ENCODE data around the gene MMP24OS.

Gene MMP24OS

DNA sequence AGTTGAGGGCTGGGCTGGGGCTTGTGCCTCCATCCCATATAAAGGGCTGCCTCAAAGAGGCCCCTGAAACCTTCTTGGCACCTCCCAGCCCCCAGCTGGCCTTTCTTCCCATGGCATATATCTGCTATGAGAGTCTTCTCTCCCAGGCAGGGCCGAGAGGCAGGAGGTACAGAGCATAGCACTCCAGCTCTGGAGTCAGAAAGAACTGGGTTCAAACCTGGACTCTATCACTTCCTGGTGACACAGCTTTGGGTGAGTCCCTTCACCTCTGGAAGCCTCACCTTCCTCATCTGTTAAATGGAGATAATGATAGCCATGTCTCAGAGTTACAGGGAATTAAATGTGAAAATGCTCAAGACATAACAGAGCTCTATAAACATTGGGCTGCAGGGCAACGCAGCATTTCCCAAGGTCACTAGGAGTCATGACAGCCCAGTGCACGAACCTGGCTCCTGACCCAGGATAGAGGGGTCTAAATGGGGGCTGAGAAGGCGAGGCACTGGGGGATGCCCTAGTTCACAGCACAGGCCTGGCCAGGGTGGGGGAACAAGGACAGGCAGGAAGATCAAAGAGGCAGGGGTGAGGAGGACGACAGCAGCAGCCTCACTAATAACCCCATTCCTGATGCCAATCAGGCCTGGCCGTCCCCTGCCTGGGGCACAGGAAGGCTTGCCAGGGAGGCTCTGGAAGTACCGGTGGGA is 12.4 kb upstream of the MMP24OS start:
- Histone ChIP-seq H3K9me3 (replicated peaks in 1 of 11) (no peaks in the 10 kb centered on the region), H3K27me3 (no peaks in the 10 kb centered on the region), H3K9ac (no peak overlapping the region), H3K36me3 (no peaks in the 10 kb centered on the region), H3K4me1 (peaks cover 0 to 1% (median under 1%) of the 10 kb centered on the region in 10 experiments; a peak in 4 of 20 replicates), H3K4me3 (no peak overlapping the region), H3K4me2 (no peak overlapping the region), H3K27ac (no peak overlapping the region), H4K20me1 (peaks cover 0 to 7% (median 0%) of the 10 kb centered on the region in 11 experiments; a peak in 1 of 22 replicates)
- TF ChIP-seq Cebpa-rat (IDR thresholded peaks at IDR 0.05), result no peak

DNA sequence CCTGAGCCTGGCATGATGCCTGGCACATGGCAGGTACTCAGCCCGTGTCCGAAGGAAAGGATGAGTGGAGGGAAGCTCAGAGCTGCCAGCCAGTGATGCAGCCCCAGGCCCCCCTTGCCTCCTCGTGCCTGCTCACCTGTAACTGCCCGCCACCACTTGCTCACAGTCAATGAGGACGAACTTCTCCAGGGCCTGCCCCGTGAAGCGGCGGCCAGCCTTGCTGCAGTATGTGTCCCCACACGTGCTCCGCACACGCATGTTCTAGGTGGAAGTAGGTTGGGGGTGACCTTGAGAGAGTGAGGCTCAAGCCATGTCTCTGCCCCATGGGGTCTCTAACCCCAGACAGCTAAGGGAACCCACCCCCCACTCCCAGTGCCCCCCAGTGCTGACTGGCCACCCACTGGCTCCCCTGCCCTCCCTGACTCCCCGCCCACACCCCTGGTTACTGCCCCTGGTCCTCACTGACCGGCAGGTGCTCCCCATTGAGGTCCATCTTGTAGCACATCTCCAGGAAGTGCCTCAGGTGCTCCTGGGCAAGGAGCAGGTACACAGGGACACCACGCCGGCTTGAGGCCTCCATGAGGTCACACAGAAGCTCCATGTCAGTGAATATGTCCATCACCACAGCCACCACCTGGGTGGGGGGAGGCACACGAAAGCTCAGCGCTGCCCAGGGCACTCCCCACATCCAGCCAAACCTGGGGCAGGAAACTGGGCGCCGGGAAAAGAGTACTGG is 10.6 kb upstream of the MMP24OS start:
- H3K27me3 ChIP-seq, result no peaks in the 10 kb centered on the region
- H3K27ac ChIP-seq, result no peak overlapping the region
- H3K4me3 ChIP-seq, result no peak overlapping the region
- H3K9ac ChIP-seq, result 0 out of 22 replicates have a peak overlapping the region, but pooled peaks of 1 of the 11 experiments have one; percentile 22
- TF ChIP-seq Cebpa-rat (IDR thresholded peaks at IDR 0.05), result no peak
- H3K4me2 ChIP-seq, result no peak overlapping the region
- peaks cover 0 to 8% (median 2%) of the 10 kb centered on the region in 11 experiments; a peak in 10 of 22 replicates for H4K20me1 ChIP-seq
- H3K4me1 ChIP-seq, result peaks cover 3 to 10% (median 8%) of the 10 kb centered on the region in 10 experiments
- no peaks in the 10 kb centered on the region for H3K9me3 ChIP-seq (replicated peaks in 1 of 11)
- H3K36me3 ChIP-seq, result peaks cover 0 to 1% (median 0%) of the 10 kb centered on the region in 11 experiments; a peak in 5 of 22 replicates

DNA sequence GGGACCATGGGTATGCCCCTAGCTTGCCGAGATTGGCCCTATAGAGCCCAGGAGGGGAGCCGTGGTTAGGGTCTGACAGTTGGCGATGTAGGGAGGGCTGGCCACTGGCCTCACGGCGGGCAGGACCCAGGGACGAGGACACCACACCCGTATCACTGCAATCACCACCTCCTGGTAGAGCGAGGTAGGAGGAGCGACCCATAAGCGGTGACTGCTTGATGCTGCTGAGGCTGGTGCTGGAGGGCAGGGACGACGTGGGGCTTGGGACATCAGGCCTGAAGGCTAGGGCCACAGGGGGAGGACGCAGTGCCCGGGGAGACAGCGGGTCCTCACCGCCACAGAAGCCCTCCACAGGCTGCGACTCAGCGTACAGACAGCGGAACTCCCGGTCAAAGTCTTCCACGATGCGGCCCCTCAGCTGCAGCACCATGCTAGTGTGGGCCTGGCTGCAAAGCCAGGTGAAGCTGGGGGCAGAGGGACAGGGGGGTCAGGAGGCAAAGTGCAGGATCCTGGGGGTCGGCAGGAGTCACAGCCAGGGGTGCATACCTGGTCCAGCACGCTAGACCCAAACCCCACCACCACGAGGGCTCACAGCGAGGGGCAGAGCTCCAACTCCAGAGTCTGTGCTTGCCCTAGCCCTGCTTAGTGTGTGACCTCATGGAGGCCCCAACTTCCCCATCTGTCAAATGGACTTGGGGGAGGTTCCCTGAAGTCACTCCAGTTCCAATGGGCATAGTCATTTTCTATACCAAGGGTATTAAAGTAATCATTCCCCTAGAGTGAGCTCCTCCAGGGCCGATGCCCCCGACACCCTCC is 9.8 kb upstream of the MMP24OS start:
- TF ChIP-seq Cebpa-rat (IDR thresholded peaks at IDR 0.05), result no peak

DNA sequence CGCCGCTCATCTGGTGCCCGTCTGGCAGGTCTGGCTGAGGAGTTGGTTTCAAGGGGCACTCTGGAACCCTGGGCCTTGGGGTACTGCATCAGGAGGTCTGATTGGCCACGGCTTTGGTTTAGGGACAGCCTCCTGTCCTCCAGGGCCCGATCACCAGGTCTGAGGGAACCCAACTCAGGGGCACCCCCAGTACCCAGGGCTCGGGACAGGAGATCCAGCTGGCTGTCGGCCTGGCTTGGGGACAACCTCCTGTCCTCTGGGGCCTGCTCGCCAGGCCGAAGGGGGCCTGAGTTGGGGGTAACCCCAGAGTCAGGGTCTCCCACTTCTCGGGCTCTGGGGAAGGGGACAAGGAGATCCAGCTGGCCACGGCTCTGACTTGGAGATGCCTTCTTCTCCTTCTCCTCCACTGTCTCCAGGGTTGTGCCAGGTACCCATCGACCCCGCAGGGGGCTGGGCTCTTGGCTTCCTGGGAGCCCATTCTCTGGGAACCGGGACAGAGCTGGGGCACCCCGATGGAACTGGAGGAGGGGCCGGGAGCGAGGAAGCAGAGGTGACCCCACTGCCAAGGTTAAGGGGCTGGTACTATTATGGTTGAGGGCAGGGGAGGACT is 9.1 kb upstream of the MMP24OS start:
- H3K9me3 ChIP-seq (replicated peaks in 1 of 11), result no peaks in the 10 kb centered on the region
- no peaks in the 10 kb centered on the region for H3K27me3 ChIP-seq
- H4K20me1 ChIP-seq, result peaks cover 0 to 23% (median 9%) of the 10 kb centered on the region in 11 experiments; a peak in 13 of 22 replicates
- peaks cover 14 to 22% (median 19%) of the 10 kb centered on the region in 10 experiments for H3K4me1 ChIP-seq
- peaks cover 3 to 16% (median 13%) of the 10 kb centered on the region in 11 experiments; a peak in 18 of 22 replicates for H3K36me3 ChIP-seq
- no peak for TF ChIP-seq Cebpa-rat (IDR thresholded peaks at IDR 0.05)
- no peak overlapping the region for H3K4me3 ChIP-seq
- H3K27ac ChIP-seq, result no peak overlapping the region
- H3K4me2 ChIP-seq, result no peak overlapping the region
- H3K9ac ChIP-seq, result no peak overlapping the region

More for the DNA sequence above, 9.8 kb upstream of the MMP24OS start:
- Histone ChIP-seq H3K27me3 (no peaks in the 10 kb centered on the region), H3K4me3 (no peak overlapping the region), H3K9ac (no peak overlapping the region), H3K9me3 (replicated peaks in 1 of 11) (no peaks in the 10 kb centered on the region), H3K27ac (no peak overlapping the region), H3K4me1 (peaks cover 10 to 18% (median 16%) of the 10 kb centered on the region in 10 experiments), H3K4me2 (no peak overlapping the region), H4K20me1 (peaks cover 0 to 16% (median 9%) of the 10 kb centered on the region in 11 experiments; a peak in 12 of 22 replicates), H3K36me3 (peaks cover 0 to 9% (median 6%) of the 10 kb centered on the region in 11 experiments; a peak in 16 of 22 replicates)

GRCh38 chr20:35286077-35286898 is 8.4 kb upstream of the MMP24OS start:
- Histone ChIP-seq H3K4me2 (no peak overlapping the region), H3K27me3 (no peaks in the 10 kb centered on the region), H3K9ac (no peak overlapping the region), H3K27ac (no peak overlapping the region), H3K4me1 (peaks cover 14 to 25% (median 19%) of the 10 kb centered on the region in 10 experiments), H3K9me3 (replicated peaks in 1 of 11) (no peaks in the 10 kb centered on the region), H3K36me3 (peaks cover 9 to 23% (median 20%) of the 10 kb centered on the region in 11 experiments; a peak in 21 of 22 replicates), H4K20me1 (peaks cover 0 to 29% (median 12%) of the 10 kb centered on the region in 11 experiments; a peak in 14 of 22 replicates), H3K4me3 (no peak overlapping the region)
- TF ChIP-seq Cebpa-rat (IDR thresholded peaks at IDR 0.05), result no peak

DNA sequence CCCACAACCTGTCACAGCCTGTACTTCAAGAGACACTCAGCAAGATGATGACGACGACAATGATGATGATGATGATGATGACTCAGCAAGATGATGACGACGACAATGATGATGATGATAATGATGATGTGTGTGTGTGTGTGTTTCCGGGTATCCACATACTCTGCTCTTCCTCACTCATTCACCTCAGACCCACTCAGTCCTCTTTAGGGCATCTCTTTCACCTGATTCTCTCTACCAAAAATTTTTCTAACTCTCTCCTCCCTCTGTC is 7.8 kb upstream of the MMP24OS start:
- no peak overlapping the region for H3K4me3 ChIP-seq
- peaks cover 14 to 26% (median 19%) of the 10 kb centered on the region in 10 experiments for H3K4me1 ChIP-seq

GRCh38 chr20:35284992-35285805 is 7.3 kb upstream of the MMP24OS start:
- Histone ChIP-seq H3K4me1 (peaks cover 14 to 32% (median 19%) of the 10 kb centered on the region in 10 experiments), H3K9ac (peak overlapping the region; percentile 86 to 96 (median 93)), H3K9me3 (replicated peaks in 1 of 11) (no peaks in the 10 kb centered on the region), H3K27ac (peak overlapping the region; percentile 75 to 92 (median 86); a peak in 21 of 22 replicates), H3K27me3 (no peaks in the 10 kb centered on the region), H3K4me3 (peak overlapping the region; percentile 74 to 99 (median 94)), H3K4me2 (peak overlapping the region; percentile 86 to 99 (median 96)), H4K20me1 (peaks cover 0 to 40% (median 23%) of the 10 kb centered on the region in 11 experiments; a peak in 16 of 22 replicates), H3K36me3 (peaks cover 18 to 34% (median 31%) of the 10 kb centered on the region in 11 experiments)
- TF ChIP-seq Cebpa-rat (IDR thresholded peaks at IDR 0.05), result no peak

More for the DNA sequence above, 7.8 kb upstream of the MMP24OS start:
- Histone ChIP-seq H3K9ac (no peak overlapping the region), H3K36me3 (peaks cover 13 to 29% (median 26%) of the 10 kb centered on the region in 11 experiments), H4K20me1 (peaks cover 0 to 34% (median 17%) of the 10 kb centered on the region in 11 experiments; a peak in 15 of 22 replicates), H3K27me3 (no peaks in the 10 kb centered on the region), H3K4me2 (no peak overlapping the region), H3K9me3 (replicated peaks in 1 of 11) (no peaks in the 10 kb centered on the region), H3K27ac (no peak overlapping the region)
- TF ChIP-seq Cebpa-rat (IDR thresholded peaks at IDR 0.05), result no peak
